ENCODE data around the gene PRICKLE1. TPM values are rescaled to one million over a fixed set of nuclear protein-coding genes. Genes with fewer than 3 reads are reported as not detected.

The PRICKLE1 gene
- polyA plus RNA-seq, 10 donors = 21.0 to 33.5 (median 27.7) TPM

GRCh38 chr12:42498549-42499247 lies 90.8 kb downstream of the PRICKLE1 start:
- DNase-seq = no peak

DNA sequence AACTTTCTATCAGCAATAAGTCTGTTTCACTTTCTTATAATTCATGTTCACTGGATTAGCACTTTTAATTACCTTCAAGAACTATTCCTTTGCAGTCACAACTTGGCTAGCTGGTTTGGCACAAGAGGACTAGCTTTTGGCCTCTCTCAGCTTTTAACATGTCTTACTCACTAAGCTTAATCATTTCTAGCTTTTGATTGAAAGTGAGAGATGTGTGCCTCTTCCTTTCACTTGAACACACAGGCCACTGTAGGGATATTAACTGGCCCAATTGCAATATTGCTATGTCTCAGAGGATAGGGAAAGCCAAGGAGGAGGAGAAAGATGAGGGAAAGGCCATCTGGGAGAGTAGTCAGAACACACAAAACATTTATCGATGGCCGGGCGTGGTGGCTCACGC lies 92.7 kb downstream of the PRICKLE1 start:
- DNase-seq = no peak

DNA sequence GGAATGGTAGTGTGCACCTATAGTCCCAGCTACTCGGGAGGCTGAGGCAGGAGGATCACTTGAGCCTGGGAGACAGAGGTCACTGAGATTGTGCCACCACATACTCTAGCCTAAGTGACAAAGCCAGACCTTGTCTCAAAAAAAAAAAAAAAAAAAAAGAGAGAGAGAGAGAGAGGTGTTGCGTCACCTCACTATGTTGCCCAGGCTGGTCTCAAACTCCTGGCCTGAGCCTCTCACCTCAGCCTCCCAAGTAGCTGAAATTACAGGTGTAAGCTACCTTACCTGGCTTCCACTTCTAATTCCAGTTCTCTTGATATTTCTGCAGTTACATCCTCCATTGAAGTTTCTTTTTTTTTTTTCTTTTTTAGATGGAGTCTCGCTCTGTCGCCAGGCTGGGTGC lies 94.3 kb downstream of the PRICKLE1 start:
- no peak for DNase-seq

- no peak for DNase-seq
These were observed 97.3 kb downstream of the PRICKLE1 start for GRCh38 chr12:42492267-42492666.

DNA sequence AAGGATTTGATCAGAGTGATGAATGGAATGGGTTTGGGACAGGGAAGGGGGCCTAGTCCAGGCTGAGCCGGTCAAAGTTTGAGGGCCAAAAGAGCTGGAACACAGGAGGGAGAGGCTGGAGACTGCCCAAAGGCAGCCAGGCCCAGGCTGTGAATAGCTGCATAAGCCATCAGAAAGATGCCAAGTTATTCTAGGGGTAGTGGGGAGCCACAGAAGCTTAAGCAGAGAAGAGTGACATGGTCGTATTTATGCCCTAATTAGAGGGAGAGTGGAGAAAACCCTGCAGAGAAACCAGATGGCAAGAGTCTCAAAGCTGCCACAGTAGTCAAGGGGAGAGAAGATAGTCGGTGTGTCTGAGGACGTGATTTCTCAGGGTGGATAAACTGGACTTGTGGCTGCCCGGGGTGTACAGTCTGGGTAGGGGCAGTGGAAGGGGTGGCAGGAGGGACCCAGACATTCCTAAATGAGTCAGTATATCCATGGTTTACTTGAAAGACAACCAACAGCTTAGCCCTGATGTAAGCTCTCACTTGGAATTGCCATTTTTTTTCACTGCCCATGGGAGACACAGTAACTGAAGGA lies 99.2 kb downstream of the PRICKLE1 start:
- no peak for DNase-seq

- DNase-seq = no peak
These were observed 103.1 kb downstream of the PRICKLE1 start for GRCh38 chr12:42486407-42486806.

GRCh38 chr12:42485823-42486222 lies 103.7 kb downstream of the PRICKLE1 start:
- no peak for DNase-seq

DNA sequence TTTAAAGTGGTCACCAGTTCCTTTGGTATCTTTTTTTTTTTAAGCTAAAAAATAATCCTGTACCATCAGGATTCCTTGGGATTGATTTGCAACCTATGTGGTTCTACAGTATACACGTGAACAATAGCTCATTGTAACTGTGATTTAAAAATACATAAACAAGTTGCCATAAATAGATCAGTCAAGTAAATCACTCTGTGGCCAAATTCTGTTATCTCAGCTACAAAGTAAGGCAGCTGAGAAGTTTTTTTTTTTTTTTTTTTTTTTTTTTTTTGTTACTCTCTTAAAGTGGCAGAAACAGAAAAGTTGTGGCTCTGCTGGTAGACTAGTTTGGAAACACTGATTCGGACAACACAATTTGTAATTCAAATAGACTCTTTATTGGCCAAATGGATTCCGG lies 104.5 kb downstream of the PRICKLE1 start:
- DNase-seq = no peak

GRCh38 chr12:42483521-42483790 lies 106.1 kb downstream of the PRICKLE1 start:
- peak; percentile 27 to 90 (median 69) for DNase-seq

DNA sequence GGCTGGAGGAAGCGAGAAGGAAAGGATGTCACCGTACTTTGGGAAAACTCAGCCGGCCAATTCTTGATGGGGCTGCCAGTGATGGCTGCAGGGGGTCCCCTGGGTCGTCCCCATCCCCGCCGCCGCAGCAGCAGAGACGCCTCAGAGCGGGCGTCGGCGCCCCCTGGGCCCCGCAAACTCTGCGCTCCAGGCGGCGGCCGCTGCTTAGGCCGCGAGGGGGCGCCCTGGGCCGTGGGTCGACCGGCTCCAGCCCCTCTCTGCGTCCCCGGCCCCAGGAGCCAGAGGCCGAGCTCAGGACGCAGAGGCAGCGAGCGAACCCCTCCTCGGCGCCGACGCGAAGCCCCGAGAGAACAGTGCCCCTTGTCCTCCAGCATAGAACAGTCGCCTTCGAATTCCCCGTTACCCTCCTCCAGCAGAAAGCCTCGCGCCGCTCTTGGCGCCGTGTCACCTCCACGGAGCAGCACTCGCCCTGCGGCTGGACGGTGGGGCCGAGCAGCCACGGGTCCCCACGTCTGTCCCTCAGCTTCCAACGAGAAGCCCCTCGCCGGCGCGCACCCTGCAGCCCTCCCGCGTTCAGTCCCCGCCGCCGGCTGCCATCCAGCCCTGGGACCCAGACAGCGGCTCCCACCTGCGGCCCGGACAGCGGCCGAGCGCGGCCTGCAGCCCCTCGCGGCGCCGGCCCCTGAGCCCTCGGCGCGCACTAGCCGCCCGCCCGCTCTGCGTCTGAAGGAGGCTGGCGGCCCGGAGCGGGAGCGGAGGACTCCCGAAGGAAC lies 106.6 kb downstream of the PRICKLE1 start:
- peak; percentile 66 to 96 (median 91) for DNase-seq

- peak; percentile 36 to 91 (median 81) for DNase-seq
These were observed 107.4 kb downstream of the PRICKLE1 start for GRCh38 chr12:42482041-42482747.

- no peak for DNase-seq
These were observed 108.2 kb downstream of the PRICKLE1 start for GRCh38 chr12:42481368-42481767.

GRCh38 chr12:42477941-42478340 lies 111.6 kb downstream of the PRICKLE1 start:
- DNase-seq = no peak

DNA sequence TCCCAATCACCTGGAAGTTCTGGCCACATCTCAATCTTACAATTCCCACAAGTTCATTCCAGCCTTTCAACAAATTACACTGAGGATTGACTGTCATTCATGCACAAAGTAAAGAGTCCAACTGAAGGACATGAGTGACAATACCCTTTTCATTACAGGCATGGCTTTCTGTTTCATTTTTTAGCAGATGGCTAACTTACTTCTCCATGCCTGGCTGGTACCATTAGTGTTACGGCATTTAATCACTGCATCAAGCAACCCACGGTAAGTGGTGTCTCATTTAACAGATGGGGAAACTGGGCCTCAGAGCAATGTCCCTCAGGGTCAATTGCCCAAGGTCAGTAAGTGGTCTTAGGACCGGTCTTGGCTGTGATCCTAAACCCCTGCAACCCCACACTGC lies 114.4 kb downstream of the PRICKLE1 start:
- no peak for DNase-seq

GRCh38 chr12:42474391-42474790 lies 115.2 kb downstream of the PRICKLE1 start:
- DNase-seq = peak in 1 of 3 donors; percentile 19

DNA sequence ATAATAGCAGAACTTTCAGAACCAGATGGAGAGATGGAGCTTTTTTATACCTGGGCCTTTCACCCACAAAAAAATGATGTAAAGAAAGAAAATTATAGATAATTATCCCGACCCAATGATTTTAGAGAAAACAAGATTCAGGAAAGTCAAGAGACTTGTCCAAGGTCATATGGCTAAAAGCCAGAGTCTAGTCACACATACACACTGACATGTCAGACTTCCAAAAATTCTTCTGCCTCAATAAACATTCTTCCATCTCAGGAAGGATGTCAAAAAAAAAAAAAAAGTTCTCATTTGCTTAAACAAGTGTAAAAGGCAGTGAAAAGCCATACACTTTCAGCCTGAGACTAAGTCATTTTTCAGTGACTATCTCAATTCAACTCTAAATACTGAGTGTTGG lies 116.0 kb downstream of the PRICKLE1 start:
- no peak for DNase-seq

DNA sequence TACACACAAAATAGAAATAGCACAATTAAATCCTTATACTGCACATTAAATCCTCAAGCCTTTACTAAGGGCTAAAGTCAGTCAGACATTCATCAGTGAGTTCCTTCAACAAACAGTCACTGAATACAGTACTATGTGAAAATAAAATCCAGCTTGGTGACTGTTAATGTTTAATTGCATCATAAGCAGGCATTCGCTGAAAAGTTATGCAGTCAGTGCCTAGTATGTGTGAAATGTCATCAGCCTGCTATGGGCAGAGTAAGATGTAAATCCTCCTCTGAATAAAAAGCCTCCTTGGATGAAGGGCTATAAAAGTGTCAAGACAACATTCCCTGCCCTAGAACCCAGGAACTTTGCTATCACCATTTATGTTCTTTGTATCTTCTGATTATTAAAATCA lies 116.4 kb downstream of the PRICKLE1 start:
- peak in 1 of 3 donors; percentile 20 for DNase-seq

- DNase-seq = no peak
These were observed 117.2 kb downstream of the PRICKLE1 start for GRCh38 chr12:42472376-42472775.

GRCh38 chr12:42469355-42470175 lies 120.0 kb downstream of the PRICKLE1 start:
- no peak for DNase-seq

DNA sequence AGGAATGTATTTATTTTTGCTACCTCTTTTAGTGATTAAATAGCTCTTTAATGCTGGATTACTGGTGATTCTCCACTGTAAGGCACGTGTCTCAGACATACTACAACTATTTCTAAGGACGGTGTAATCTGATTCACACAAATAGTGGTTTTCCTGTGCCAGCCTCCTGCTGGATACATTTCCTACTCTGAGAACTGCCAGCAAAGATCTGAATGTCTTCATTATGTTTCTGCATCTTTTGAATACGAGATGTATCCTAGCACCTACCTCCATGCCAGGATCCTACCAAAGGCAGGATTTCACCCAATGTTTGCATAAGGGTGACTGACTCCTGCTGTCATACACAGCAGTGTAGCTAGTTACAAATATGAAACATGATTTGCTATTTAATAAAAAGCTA lies 120.6 kb downstream of the PRICKLE1 start:
- DNase-seq = no peak

GRCh38 chr12:42468341-42468821 lies 121.2 kb downstream of the PRICKLE1 start:
- no peak for DNase-seq

GRCh38 chr12:42463671-42464070 lies 125.9 kb downstream of the PRICKLE1 start:
- DNase-seq = no peak
